Measurements from ENCODE around the gene BRF1.
"Not testable (repeated sequence)": the region's sequence is repeated elsewhere in the genome, so short reads cannot be mapped to it uniquely, and the experiment has no call there.

Gene BRF1

DNA sequence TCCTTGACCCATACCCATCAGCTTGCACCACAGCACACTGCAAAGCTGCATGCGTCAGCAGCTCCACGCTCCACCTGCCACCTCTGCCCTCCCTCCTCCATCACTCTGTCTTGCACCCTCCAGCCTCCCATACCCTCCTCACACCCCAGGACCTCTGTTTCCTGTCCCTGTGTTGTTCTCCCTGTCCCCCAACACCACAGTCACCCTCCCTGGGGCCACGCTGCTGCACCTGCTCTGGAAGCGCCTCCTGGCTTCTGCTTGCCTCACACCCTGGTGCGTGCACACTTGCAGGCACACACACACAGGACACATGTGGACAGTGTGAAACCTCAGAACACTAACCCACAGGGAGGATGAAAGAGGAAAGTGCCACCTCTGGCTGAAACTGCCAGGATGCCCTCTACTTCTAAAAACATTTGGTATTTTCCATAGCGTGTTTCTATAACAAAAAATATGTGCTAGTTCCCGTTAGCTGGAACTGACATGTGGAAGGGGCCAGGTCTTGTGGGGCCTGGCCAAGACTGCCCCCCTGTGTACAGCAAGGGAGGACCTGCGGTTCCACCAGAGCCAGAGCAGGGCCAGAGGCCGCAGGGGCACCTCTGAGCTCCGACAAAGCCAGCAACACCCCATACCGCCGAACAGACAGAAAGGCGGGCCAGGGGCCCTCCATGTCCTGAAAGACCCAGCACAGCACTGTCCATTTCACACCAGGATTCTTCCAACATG lies 10.0 kb downstream of the BRF1 start:
- no peak for DNase-seq (ENCODE audit: low read depth in 3 of 3)

DNA sequence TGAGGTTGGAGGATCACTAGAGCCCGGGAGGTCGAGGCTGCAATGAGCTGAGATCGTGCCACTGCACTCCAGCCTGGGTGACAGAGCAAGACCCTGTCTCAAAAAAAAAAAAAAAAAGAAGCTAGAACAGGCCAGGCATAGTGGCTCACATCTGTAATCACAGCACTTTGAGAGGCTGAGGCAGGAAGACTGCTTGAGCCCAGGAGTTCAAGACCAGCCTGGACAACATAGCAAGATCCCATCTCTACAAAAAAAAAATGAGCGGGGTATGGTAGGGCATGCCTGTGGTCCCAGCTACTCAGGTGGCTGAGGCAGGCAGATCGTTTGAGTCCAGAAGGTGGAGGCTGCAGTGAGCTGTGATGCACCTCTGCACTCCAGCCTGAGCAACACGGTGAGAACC lies 11.9 kb downstream of the BRF1 start:
- DNase-seq (ENCODE audit: low read depth in 3 of 3) = not testable (repeated sequence)

DNA sequence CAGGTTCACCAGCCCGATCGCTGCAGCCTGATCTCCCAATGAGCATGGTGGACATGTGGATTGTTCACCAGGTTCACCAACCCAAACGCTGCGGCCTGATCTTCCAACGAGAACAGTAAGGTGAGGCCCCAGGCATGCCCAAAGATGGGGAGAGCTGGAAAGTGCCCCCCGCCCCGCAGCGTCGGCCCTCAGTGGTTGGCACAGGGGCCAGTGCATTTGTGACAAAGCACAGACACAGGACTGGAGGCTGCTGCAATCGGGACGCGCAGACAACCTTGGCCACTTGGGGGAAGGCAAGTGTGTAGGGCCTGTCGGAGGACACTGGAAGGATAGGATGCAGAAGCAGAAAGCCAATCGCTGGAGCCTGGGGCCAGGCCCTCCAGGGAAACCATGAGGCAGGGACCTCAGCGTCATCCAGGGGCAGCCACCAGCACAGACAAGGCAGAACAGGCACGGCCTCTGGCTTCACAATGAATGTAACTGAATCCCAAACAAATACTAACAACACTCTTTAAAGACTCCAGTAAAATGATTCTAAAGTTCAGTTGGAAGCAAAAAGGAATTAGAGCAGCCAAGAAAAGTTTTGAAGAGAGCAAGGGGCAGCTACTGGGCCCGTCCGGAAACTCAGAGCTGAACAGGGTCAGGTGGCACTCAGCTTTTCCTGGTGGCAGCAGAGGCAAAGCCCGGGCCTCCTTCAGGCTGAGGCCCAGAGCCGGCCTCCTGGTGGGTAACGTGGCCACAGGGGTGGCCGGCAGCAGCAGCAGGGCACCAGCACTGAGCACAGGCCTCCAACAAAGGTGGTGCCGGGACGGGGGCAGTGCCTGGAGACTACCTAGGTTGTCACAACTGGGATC lies 13.3 kb downstream of the BRF1 start:
- DNase-seq (ENCODE audit: low read depth in 3 of 3) = no peak

DNA sequence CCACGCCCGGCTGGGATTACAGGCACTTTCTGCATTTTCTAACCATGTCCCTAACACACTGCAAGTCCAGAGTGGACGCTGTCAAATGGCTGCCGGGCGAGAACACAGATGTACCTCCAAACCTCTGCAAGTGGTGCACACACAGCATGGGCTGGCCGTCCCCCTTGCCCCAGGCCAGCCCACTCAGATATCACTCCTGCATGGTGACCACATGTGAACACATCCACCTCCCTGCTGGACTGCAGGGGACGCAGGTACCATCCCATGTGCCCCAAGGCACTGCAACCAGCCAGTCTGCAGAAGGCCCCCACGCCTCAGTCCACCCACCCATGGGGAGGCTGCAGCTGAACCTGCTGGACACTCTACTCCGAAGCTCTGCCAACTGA lies 14.0 kb downstream of the BRF1 start:
- DNase-seq (ENCODE audit: low read depth in 3 of 3) = no peak

DNA sequence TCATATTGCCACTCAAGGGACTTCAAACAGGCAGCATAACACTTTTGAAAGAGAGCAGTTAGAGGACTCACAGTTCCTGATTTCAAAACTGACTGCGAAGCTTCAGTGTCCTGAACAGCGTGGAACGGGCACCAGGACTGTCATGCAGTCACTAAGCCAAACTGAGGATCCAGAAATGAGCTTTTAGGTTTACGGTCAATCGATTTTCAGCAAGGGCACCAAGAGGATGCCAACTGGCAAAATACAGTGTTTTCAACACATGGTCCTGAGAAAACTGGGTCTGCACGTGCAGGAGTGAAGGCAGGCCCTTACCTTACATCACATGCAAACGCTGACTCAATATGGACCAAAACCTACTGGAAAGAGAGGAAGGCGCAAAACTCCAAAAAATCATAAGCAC lies 15.6 kb downstream of the BRF1 start:
- DNase-seq (ENCODE audit: low read depth in 3 of 3) = no peak

DNA sequence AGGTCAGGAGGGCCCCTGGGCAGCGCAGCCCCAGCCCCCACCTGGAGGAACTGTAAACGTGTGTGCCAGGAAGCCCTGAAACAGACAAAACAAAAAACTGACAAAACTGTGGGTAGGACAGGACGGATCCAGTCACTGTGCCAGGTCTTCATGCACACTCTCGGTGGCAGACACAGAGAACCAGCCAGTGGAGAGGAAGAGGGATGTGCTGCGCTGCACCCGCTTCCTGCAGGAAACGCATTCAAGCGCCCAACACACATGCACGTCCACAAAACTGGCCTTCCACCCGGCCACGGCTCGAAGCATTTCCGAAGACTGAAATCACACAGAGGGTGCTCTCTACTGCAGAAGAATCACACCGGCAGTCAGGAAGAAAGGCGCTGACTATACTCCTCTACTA lies 16.9 kb downstream of the BRF1 start:
- no peak for DNase-seq (ENCODE audit: low read depth in 3 of 3)

DNA sequence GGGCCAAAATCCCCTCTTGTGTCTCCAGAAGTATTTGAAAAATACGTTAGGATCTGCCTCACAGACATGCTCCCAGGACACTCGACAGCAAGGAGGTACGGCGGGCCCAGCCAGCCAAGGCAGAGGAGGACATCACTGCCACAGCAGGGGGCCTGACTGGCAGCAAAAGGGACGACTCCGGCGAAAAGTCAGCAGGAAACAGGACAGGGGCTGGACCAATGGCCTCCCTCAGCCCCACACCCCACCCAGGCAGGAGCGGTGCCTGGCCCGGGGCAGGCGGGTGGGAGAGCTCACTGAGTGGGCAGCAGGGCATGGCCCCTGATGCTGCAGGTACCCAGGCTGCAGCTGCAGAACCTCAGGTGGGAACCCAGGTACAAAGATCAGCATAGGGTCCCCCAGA lies 17.8 kb downstream of the BRF1 start:
- no peak for DNase-seq (ENCODE audit: low read depth in 3 of 3)

DNA sequence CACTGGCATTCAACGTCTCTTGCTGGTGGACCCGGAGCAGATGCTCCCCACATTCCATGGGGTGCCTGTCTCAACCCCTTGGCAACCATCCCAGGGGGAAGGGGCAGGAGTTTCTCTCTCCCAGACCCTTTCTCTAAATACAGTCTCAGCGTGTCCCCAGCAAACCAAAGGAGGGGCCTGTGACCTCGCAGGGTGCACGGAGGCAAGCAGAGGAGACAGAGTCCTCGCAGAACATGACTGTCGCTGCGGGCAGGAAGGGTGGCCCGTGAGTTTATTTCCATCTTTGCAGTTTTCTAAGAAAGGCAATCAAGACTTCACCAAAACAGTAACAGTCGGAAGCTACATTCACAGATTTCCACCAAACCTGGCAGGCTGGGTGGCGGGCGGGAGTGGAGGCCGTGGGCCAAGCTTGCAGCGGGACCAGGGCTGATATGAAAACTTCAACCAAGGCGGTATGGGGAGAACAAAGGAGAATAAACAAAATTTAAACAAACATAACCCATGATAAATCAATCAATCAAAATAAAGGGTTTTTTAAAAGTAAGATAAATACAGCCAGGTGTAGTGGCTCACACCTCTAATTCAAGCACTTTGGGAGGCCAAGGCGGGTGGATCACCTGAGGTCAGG lies 18.6 kb downstream of the BRF1 start:
- DNase-seq (ENCODE audit: low read depth in 3 of 3) = no peak

DNA sequence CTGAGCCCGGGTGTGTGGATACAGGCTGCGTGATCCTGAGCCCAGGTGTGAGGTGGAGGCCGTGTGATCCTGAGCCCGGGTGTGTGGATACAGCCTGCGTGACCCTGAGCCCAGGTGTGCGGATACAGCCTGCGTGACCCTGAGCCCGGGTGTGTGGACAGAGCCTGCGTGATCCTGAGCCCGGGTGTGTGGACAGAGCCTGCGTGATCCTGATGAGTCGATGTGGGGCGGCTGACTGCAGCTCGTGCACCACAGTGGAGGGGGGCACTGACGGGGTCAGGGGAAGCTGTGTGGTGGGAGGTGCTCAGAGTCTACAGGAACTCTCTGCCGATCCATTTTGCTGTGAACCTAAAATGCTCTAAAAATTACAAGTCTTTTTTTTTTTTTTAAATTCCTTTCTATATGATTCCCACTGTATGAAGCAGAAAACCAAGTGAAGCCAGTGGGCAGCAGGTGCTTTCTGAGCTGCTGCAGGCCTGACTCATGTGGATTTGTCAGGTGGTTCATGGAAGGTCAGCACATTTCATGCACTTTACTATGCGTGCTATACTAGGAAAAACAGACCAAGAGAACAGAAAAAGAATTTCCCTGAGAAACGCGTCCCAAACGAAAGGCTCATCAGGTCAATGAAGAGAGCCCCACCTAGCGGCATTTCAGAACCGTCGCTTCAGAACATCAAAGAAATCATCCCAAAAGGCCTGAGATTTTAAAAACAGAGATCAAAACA lies 19.3 kb downstream of the BRF1 start:
- no peak for DNase-seq (ENCODE audit: low read depth in 3 of 3)

DNA sequence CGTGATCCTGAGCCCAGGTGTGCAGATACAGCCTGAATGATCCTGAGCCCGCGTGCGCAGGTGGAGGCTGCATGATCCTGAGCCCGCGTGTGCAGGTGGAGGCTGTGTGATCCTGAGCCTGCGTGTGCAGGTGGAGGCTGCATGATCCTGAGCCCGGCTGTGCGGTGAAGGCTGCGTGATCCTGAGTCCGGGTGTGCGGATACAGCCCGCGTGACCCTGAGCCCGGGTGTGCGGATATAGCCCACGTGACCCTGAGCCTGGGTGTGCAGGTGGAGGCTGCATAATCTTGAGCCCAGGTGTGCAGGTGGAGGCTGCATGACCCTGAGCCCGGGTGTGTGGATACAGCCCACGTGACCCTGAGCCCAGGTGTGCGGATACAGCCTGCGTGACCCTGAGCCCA lies 20.3 kb downstream of the BRF1 start:
- no peak for DNase-seq (ENCODE audit: low read depth in 3 of 3)

DNA sequence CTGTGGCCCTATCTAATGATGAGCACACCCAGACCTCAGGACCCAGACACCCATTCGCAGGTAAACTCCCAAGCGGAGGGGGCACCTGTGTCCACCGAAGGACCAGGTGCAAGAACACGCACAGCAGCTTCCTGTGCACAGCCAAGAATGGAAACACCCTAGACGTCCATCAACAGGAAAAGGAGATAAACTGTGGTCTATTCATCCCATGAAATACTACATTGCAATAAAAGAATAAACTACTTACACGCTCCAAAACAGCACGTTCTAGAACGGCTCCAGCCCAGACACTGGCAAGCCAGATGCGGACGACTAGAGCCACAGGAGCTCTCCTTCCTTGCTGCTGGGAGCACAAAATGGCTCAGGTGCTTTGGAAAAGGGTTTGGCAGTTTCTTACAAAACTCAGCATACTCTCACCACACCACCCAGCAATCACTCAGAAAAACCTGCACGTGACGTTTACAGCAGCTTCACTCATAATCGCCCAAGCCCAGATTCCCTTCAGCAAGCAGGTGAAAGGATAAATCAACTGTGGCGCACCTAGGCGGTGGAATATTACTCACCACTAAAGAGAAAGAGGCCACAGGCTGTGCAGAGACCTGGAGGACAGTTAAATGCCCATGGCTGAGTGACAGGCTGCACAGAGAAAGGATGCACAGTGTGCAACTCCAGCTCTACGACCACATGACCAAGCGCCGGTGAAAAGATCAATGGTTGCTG lies 21.0 kb downstream of the BRF1 start:
- DNase-seq (ENCODE audit: low read depth in 3 of 3) = no peak

DNA sequence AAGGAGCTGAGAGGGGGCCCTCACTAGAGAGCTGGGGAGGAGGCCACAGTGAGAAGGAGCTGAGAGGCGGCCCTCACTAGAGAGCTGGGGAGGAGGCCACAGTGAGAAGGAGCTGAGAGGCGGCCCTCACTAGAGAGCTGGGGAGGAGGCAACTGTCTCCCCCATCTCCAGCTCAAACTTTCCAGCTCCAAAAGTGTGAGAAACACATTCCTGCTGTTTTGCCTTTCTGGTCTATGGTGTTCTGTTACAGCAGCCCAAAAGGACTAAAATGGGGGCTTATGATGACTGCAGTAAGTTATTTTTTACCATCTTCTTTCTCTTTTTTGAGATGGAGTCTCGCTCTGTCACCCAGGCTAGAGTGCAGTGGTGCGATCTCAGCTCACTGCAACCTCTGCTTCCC lies 23.4 kb downstream of the BRF1 start:
- DNase-seq (ENCODE audit: low read depth in 3 of 3) = not testable (repeated sequence)

DNA sequence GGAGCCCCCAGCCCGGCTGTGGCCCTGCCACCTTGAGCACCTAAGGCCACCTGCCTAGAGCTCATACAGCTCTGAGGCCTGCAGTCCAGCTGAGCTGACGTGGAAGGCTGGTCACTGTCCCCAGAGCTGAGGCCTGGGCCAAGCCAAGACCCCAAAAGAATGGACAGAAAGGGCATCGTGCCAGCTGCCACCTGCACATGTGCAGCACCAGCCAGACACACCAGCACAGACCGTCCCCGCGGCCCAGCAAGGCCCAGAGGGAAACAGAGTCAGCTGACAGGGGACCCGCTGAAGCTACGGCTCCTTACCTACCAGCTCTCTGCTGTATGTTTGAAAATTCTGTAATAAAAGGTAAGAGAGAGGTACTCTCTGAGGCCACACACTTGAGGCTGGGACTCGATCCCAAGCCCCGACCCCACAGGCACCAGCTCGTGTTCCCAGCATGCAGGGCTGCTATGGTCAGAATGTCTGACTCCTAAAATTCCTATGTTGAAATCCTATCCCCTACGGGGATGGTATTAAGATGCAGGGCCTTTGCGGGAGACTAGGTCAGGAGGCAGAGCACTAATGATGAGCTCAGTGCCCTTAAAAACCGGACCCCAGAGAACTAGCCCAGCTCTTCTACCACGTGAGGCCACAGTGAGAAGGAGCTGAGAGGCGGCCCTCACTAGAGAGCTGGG lies 25.4 kb downstream of the BRF1 start:
- no peak for DNase-seq (ENCODE audit: low read depth in 3 of 3)

DNA sequence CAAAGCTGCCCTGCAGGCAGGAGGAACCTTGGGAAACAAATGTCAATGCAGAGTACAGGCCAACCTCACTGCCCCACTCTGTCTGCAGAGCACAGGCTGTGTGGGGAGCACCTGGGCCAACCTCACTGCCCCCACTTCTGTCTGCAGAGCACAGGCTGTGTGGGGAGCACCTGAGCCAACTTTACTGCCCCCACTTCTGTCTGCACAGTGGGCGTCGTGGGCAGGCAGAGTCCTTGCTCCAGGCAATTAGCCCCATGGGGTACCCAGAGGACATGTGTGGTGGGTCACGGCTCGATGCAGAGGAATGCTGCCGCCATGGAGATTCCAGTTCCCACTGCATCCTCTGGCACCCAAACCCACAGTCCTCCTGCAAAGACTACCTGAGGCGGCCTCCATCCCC lies 26.2 kb downstream of the BRF1 start:
- DNase-seq (ENCODE audit: low read depth in 3 of 3) = no peak

DNA sequence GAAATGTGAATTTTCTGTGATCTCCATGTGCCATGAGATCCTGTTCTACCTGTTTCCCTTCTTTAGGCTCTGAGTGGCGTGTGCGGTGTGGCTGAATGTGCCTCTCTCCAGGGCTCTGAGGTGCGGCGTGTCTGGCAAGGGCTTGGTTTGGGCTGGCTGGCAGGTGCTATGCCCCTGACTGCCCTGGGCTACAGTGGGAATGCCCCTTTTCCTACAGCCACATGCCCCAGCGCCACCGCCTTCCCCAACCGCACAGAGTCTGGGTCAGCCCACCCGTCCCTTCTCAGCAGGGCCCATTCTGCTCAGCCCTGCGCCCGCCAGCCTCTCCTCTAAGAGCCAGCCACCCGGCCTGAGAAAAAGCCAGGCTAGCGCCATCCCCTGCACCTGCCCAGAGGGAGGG lies 27.7 kb downstream of the BRF1 start:
- DNase-seq (ENCODE audit: low read depth in 3 of 3) = no peak

DNA sequence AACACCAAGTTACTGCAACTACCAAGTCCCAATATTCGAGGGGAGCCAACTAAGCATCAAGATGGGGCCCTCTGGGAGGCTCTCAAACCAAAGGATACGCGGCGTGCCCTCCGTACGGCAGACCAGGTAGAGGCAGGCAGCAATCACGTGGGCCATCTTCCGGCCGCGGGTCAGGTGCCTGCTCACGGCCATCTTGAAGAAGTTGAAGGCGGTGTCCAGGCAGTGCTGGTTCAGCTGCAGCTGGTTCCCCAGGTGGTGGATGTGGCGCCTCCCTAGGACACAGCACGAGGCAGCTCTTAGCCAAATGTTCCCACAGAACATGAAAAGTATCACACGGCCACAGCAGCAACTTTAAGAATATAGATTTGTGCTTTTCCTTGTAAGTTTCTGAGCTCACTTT lies 28.2 kb downstream of the BRF1 start:
- DNase-seq (ENCODE audit: low read depth in 3 of 3) = no peak

DNA sequence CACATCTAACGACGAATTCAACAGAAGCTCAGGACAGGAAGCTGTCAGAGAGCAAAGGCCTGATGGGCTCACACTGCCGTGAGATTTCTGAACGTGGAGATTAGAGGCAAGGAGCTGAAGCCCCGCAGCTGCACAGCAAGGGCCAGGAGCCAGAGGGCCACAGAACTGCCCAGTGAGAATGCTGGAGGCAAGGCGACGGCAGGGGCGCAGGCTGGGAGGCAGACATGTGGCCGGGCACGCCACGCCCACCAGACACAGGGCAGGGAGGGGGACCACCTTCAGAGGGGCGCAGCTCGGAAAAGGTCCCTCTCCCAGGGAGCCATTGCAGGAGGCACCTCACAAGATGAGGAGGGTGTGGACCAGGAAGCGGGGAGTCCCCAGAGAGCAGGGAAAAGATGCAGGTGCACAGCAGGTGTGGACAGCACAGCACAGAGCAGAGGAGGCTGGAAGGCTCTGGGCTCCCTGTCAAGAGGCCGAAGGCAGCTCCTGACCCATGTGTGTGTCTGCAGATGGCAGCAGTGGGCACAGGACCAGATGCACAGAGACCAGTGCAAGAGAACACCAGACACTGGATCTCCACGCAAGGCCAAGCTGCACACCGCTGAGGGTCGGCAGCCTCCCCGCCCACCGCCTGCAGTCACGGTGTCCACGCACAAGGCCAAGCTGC lies 29.4 kb downstream of the BRF1 start:
- no peak for DNase-seq (ENCODE audit: low read depth in 3 of 3)

DNA sequence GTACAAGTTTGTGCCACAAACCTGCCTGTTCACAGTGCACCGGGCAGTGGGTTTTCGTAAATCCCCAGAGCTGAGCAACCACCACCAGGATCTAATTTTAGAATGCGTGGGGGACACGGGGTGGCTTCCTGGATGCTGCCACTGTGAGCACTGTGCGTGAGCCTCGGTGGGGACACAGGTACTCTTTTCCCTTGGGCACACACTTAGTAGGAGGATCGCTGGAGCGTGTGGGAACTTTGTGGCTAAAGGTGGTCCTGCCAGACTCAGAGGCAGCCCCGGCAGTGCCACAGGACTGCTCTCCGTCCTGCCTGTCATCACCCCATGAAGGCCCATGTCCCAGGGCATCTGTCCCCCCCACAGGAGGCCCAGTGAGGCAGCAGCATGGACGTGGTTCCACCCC lies 31.4 kb downstream of the BRF1 start:
- no peak for DNase-seq (ENCODE audit: low read depth in 3 of 3)

DNA sequence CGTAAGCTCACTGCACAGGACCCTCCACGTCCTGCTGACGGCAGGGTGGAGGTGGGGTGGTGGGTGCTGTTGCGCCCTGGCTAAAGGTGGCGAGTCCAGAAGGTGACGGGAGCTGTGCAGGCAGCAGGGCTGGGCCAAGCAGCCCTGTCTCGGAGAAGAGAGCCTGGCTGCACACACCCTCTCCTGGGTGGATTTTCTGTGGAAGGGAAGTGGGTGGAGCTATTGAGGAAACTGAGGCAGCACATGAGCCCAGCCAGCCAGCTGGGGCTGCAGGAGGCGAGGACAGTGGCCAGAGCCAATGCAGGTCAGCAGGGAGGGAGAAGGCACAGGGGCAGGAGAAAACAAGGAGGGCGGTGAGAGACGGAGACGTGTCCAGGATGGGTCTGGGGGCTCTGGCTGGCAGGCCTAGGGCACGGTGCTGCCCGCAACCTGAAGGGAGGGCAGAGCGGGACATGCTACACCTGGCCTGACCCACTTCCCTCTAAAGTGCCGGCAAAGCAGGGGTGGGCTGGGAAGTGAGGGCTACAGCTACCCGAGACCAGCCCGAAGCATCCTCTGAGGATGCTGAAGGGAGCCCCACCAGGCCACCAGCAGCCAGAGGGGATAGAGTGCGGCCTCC lies 32.0 kb downstream of the BRF1 start:
- DNase-seq (ENCODE audit: low read depth in 3 of 3) = no peak

Measured in stimulated activated CD4-positive, alpha-beta T cell treated with anti-CD3 and anti-CD28 coated beads, TNF-alpha, amount 100 ng/mL, for 4 hours (primary cell).